ENCODE measurements around the gene RDH13.

GRCh38 chr19:55094456-55095259, 31.7 kb upstream of the RDH13 start:
- no peak for TF ChIP-seq POLR2AphosphoS5 (IDR thresholded peaks at IDR 0.05; ENCODE audit: low read depth, low read length)
- no peak for TF ChIP-seq SP2 (IDR thresholded peaks at IDR 0.05; ENCODE audit: low read length)
- peak; percentile 48 to 63 (median 54) for TF ChIP-seq CTCF (IDR thresholded peaks at IDR 0.05; ENCODE audit: control extremely low read depth in 1 of 3, insufficient read depth in 1 of 3, low read depth in 1 of 3, low read length in 3 of 3)
